Ovary (tissue), 3 donors: ENCODE data around the gene KLHL18.

ENCODE experiments used
- CTCF ChIP-seq, 3 donors: fragments of 450-650 bp in 2 of 3; fragments of 200-600 bp in 1 of 3; IDR thresholded peaks; one replicate each; pipeline versions ENCODE4 v1.5.1 to v1.8.0; 2016 to 2022; ENCODE audit warnings: antibody characterized with exemption in 3 of 3, mild to moderate bottlenecking in 1 of 3
- EP300 ChIP-seq: sonication (generic); formaldehyde crosslinking; IDR thresholded peaks from one replicate; pipeline ENCODE4 v1.6.1; 2017; ENCODE audit warnings: antibody characterized with exemption
- donor health status: DM: no; HTN: no; CAD: no.

- no peak for TF ChIP-seq CTCF (IDR thresholded peaks at IDR 0.05)
- TF ChIP-seq EP300, result no peak
These were observed 80.0 kb downstream of the KLHL18 start for GRCh38 chr3:47362701-47363100.
